Neural cell (in vitro differentiated cells): ENCODE measurements around the gene DSPP. TPM values are rescaled to one million over a fixed set of nuclear protein-coding genes. Genes with fewer than 3 reads are reported as not detected.

Source experiments
- H2AFZ ChIP-seq: fragments of 200-600, 300-800 bp; sonication (generic), shearing (Covaris generic); 2 replicates; pipeline ENCODE4 v1.6.0; 2014; ENCODE audit warnings: low read depth, mild to moderate bottlenecking, antibody characterized with exemption, low read length, moderate library complexity
- H3F3A ChIP-seq: fragments of 200-600 bp; shearing (Covaris generic); 2 replicates; pipeline ENCODE4 v1.6.1; 2016; ENCODE audit warnings: mild to moderate bottlenecking, moderate library complexity, mixed read lengths, antibody characterized with exemption, low read length; ENCODE audit not compliant: insufficient read depth, poor library complexity, severe bottlenecking
- H3K27ac ChIP-seq: fragments of 200-600, 300-800 bp; sonication (generic), shearing (Covaris generic); 2 replicates; pipeline ENCODE4 v1.5.1; 2014; ENCODE audit warnings: mild to moderate bottlenecking, low read length, moderate library complexity
- H3K27me3 ChIP-seq: fragments of 300-800, 200-600 bp; sonication (generic), shearing (Covaris generic); 2 replicates; pipeline ENCODE4 v1.6.0; 2014; ENCODE audit warnings: mild to moderate bottlenecking, low read depth, low read length, moderate library complexity; ENCODE audit not compliant: insufficient read depth
- H3K36me3 ChIP-seq: fragments of 300-800, 200-600 bp; sonication (generic), shearing (Covaris generic); 2 replicates; pipeline ENCODE4 v1.5.1; 2014; ENCODE audit warnings: mild to moderate bottlenecking, antibody characterized with exemption, low read length, moderate library complexity; ENCODE audit not compliant: insufficient read depth
- H3K4me2 ChIP-seq: fragments of 300-800, 200-600 bp; sonication (generic), shearing (Covaris generic); 2 replicates; pipeline ENCODE4 v1.6.0; 2014; ENCODE audit warnings: mild to moderate bottlenecking, low read length
- H3K4me3 ChIP-seq: fragments of 300-800, 200-600 bp; sonication (generic), shearing (Covaris generic); 2 replicates; pipeline ENCODE4 v1.5.1; 2014; ENCODE audit warnings: mild to moderate bottlenecking, low read length, moderate library complexity
- H3K79me2 ChIP-seq: fragments of 200-600 bp; shearing (Covaris generic); replicated peaks from 2 replicates; pipeline ENCODE4 v1.6.0; 2014; ENCODE audit warnings: mild to moderate bottlenecking, low read length, moderate library complexity; ENCODE audit not compliant: insufficient read depth
- H3K9ac ChIP-seq: fragments of 300-800, 200-600 bp; sonication (generic), shearing (Covaris generic); 2 replicates; pipeline ENCODE4 v1.6.1; 2016; ENCODE audit warnings: mild to moderate bottlenecking, low read length, mixed read lengths
- H3K9me2 ChIP-seq: fragments of 200-600 bp; shearing (Covaris generic); 2 replicates; pipeline ENCODE4 v1.6.1; 2016; ENCODE audit warnings: mild to moderate bottlenecking, low read length, mixed read lengths; ENCODE audit not compliant: insufficient read depth
- H3K9me3 ChIP-seq: fragments of 200-600, 300-800 bp; sonication (generic), shearing (Covaris generic); 2 replicates; pipeline ENCODE4 v1.6.1; 2016; ENCODE audit warnings: mild to moderate bottlenecking, mixed run types, low read length, moderate library complexity, mixed read lengths
- H4K20me1 ChIP-seq: fragments of 200-600 bp; shearing (Covaris generic); 2 replicates; pipeline ENCODE4 v1.6.1; 2016; ENCODE audit warnings: mild to moderate bottlenecking, mixed run types; ENCODE audit not compliant: insufficient read depth
- CTCF ChIP-seq: fragments of 450-650 bp; IDR thresholded peaks from 2 replicates; pipeline ENCODE4 v1.5.1; 2014; ENCODE audit warnings: antibody characterized with exemption, mild to moderate bottlenecking, moderate library complexity; ENCODE audit not compliant: poor library complexity, severe bottlenecking
- EP300 ChIP-seq: fragments of 450-650 bp; conservative IDR thresholded peaks from 2 replicates; pipeline ENCODE4 v1.6.1; 2014; ENCODE audit warnings: antibody characterized with exemption, mild to moderate bottlenecking, moderate library complexity; ENCODE audit not compliant: poor library complexity, severe bottlenecking
- EZH2 ChIP-seq: fragments of 200-600, 300-800 bp; shearing (Covaris generic), sonication (generic); IDR thresholded peaks from 2 replicates; pipeline ENCODE4 v1.6.1; 2014; ENCODE audit warnings: antibody characterized with exemption, low read length, borderline replicate concordance, mild to moderate bottlenecking; ENCODE audit not compliant: insufficient read depth, poor library complexity, severe bottlenecking
- MXI1 ChIP-seq: fragments of 450-650 bp; conservative IDR thresholded peaks from 2 replicates; pipeline ENCODE4 v1.6.1; 2014; ENCODE audit warnings: antibody characterized with exemption, mild to moderate bottlenecking; ENCODE audit not compliant: poor library complexity, severe bottlenecking
- POLR2AphosphoS5 ChIP-seq: IDR thresholded peaks from 2 replicates; pipeline ENCODE4 v1.6.1; 2012
- RAD21 ChIP-seq: fragments of 450-650 bp; conservative IDR thresholded peaks from 2 replicates; pipeline ENCODE4 v1.6.1; 2014; ENCODE audit warnings: antibody characterized with exemption, mild to moderate bottlenecking, moderate library complexity
- REST ChIP-seq: IDR thresholded peaks from 2 replicates; pipeline ENCODE4 v1.6.1; 2012; ENCODE audit warnings: borderline replicate concordance
- SMC3 ChIP-seq: fragments of 450-650 bp; conservative IDR thresholded peaks from 2 replicates; pipeline ENCODE4 v1.6.1; 2014; ENCODE audit warnings: antibody characterized with exemption, mild to moderate bottlenecking, moderate library complexity; ENCODE audit not compliant: poor library complexity
- TAF1 ChIP-seq: IDR thresholded peaks from 2 replicates; pipeline ENCODE4 v1.6.1; 2012; ENCODE audit warnings: low read depth
- polyA plus RNA-seq: library from polyadenylated mRNA; depleted of rRNA; stranded (reverse); fragments of >200 nt; gene quantifications from 2 replicates; pipeline ENCODE4 v1.2.3, GENCODE V29; 2014

DSPP gene
- polyA plus RNA-seq, 1 donor from 2014 or later: not detected

GRCh38 chr4:87614292-87614890 is 6.1 kb downstream of the DSPP start:
- no peak overlapping the region for H3K4me3 ChIP-seq
- no peaks in the 10 kb centered on the region for H3K27me3 ChIP-seq
- H2AFZ ChIP-seq: no peak overlapping the region
- H3K4me2 ChIP-seq: no peak overlapping the region
- no peak overlapping the region for H3K27ac ChIP-seq
- H3K9me2 ChIP-seq: no peaks in the 10 kb centered on the region
- H3K79me2 ChIP-seq: no peaks in the 10 kb centered on the region
- H3F3A ChIP-seq: no peaks in the 10 kb centered on the region
- no peak overlapping the region for H3K9ac ChIP-seq
- TF ChIP-seq EP300 (peak; percentile 87), RAD21 (no peak), POLR2AphosphoS5 (no peak)
- H3K9me3 ChIP-seq: peaks cover 12% of the 10 kb centered on the region
- no peaks in the 10 kb centered on the region for H4K20me1 ChIP-seq
- H3K36me3 ChIP-seq: no peaks in the 10 kb centered on the region

GRCh38 chr4:87616268-87616667 is 7.9 kb downstream of the DSPP start:
- Histone ChIP-seq H2AFZ (no peak overlapping the region), H3K9ac (no peak overlapping the region), H3K4me3 (no peak overlapping the region), H4K20me1 (no peaks in the 10 kb centered on the region), H3K27me3 (no peaks in the 10 kb centered on the region), H3K36me3 (no peaks in the 10 kb centered on the region), H3K4me2 (no peak overlapping the region), H3K79me2 (no peaks in the 10 kb centered on the region), H3K9me2 (no peaks in the 10 kb centered on the region), H3F3A (no peaks in the 10 kb centered on the region), H3K27ac (no peak overlapping the region), H3K9me3 (peaks cover 12% of the 10 kb centered on the region)
- peak; percentile 71 for TF ChIP-seq EP300
- no peak for TF ChIP-seq REST
- TF ChIP-seq POLR2AphosphoS5: peak; percentile 48
- TF ChIP-seq CTCF: no peak
- TF ChIP-seq SMC3: no peak

- H3K27ac ChIP-seq: no peak overlapping the region
- no peaks in the 10 kb centered on the region for H3K9me2 ChIP-seq
- no peaks in the 10 kb centered on the region for H3K27me3 ChIP-seq
- H3K36me3 ChIP-seq: no peaks in the 10 kb centered on the region
- H3F3A ChIP-seq: no peaks in the 10 kb centered on the region
- no peaks in the 10 kb centered on the region for H3K79me2 ChIP-seq
- H2AFZ ChIP-seq: no peak overlapping the region
- peaks cover 4% of the 10 kb centered on the region for H3K9me3 ChIP-seq
- H4K20me1 ChIP-seq: no peaks in the 10 kb centered on the region
- no peak overlapping the region for H3K4me2 ChIP-seq
- no peak overlapping the region for H3K9ac ChIP-seq
- TF ChIP-seq CTCF: no peak
- TF ChIP-seq REST: no peak
- no peak for TF ChIP-seq POLR2AphosphoS5
- TF ChIP-seq RAD21: no peak
- no peak for TF ChIP-seq EP300
- TF ChIP-seq MXI1: no peak
- no peak for TF ChIP-seq EZH2
- no peak for TF ChIP-seq SMC3
- TF ChIP-seq TAF1: no peak
- H3K4me3 ChIP-seq: no peak overlapping the region
Observed at GRCh38 chr4:87620086-87620485, 11.8 kb downstream of the DSPP start.
